ENCODE results near the gene COL4A2. TPM values are rescaled to one million over a fixed set of nuclear protein-coding genes. Genes with fewer than 3 reads are reported as not detected.

Gene COL4A2
- total RNA-seq, 1 experiment from 2014 or later = 50.0 TPM

GRCh38 chr13:110361365-110361911 is 54.4 kb downstream of the COL4A2 start:
- H3K4me3 ChIP-seq = no peak overlapping the region
- no peaks in the 10 kb centered on the region for H3K36me3 ChIP-seq
- no peaks in the 10 kb centered on the region for H3K27me3 ChIP-seq
- DNase-seq = no peak
- no peaks in the 10 kb centered on the region for H3K9me3 ChIP-seq

- Histone ChIP-seq H3K36me3 (no peaks in the 10 kb centered on the region), H3K4me3 (no peak overlapping the region), H3K27me3 (no peaks in the 10 kb centered on the region), H3K9me3 (no peaks in the 10 kb centered on the region)
- DNase-seq = no peak
Measured at GRCh38 chr13:110363010-110363409, 55.9 kb downstream of the COL4A2 start.

- no peaks in the 10 kb centered on the region for H3K36me3 ChIP-seq
- no peak overlapping the region for H3K4me3 ChIP-seq
- no peaks in the 10 kb centered on the region for H3K9me3 ChIP-seq
- DNase-seq = no peak
- no peaks in the 10 kb centered on the region for H3K27me3 ChIP-seq
Measured at GRCh38 chr13:110364081-110364480, 57.0 kb downstream of the COL4A2 start.

- DNase-seq = no peak
- no peaks in the 10 kb centered on the region for H3K9me3 ChIP-seq
- no peak overlapping the region for H3K4me3 ChIP-seq
- H3K27me3 ChIP-seq = no peaks in the 10 kb centered on the region
- no peaks in the 10 kb centered on the region for H3K36me3 ChIP-seq
Measured at GRCh38 chr13:110365876-110366275, 58.8 kb downstream of the COL4A2 start.

GRCh38 chr13:110366733-110367132 is 59.6 kb downstream of the COL4A2 start:
- no peaks in the 10 kb centered on the region for H3K9me3 ChIP-seq
- H3K27me3 ChIP-seq = no peaks in the 10 kb centered on the region
- H3K36me3 ChIP-seq = no peaks in the 10 kb centered on the region
- DNase-seq = no peak
- no peak overlapping the region for H3K4me3 ChIP-seq

- Histone ChIP-seq H3K27me3 (no peaks in the 10 kb centered on the region), H3K9me3 (no peaks in the 10 kb centered on the region), H3K4me3 (no peak overlapping the region), H3K36me3 (no peaks in the 10 kb centered on the region)
- DNase-seq = no peak
Measured at GRCh38 chr13:110367620-110368019, 60.5 kb downstream of the COL4A2 start.

- DNase-seq = no peak
- H3K36me3 ChIP-seq = no peaks in the 10 kb centered on the region
- no peak overlapping the region for H3K4me3 ChIP-seq
- H3K27me3 ChIP-seq = no peaks in the 10 kb centered on the region
- H3K9me3 ChIP-seq = no peaks in the 10 kb centered on the region
Measured at GRCh38 chr13:110368408-110368807, 61.3 kb downstream of the COL4A2 start.

GRCh38 chr13:110369400-110369799 is 62.3 kb downstream of the COL4A2 start:
- no peaks in the 10 kb centered on the region for H3K36me3 ChIP-seq
- DNase-seq = no peak
- no peaks in the 10 kb centered on the region for H3K27me3 ChIP-seq
- H3K9me3 ChIP-seq = no peaks in the 10 kb centered on the region
- H3K4me3 ChIP-seq = no peak overlapping the region

GRCh38 chr13:110371550-110372465 is 64.7 kb downstream of the COL4A2 start:
- H3K4me3 ChIP-seq = no peak overlapping the region
- H3K27me3 ChIP-seq = no peaks in the 10 kb centered on the region
- H3K9me3 ChIP-seq = no peaks in the 10 kb centered on the region
- no peak for DNase-seq
- no peaks in the 10 kb centered on the region for H3K36me3 ChIP-seq

- no peak for DNase-seq
Measured at GRCh38 chr13:110372676-110373075, 65.6 kb downstream of the COL4A2 start.

GRCh38 chr13:110373617-110374016 is 66.5 kb downstream of the COL4A2 start:
- Histone ChIP-seq H3K9me3 (no peaks in the 10 kb centered on the region), H3K36me3 (no peaks in the 10 kb centered on the region), H3K27me3 (no peaks in the 10 kb centered on the region), H3K4me3 (no peak overlapping the region)
- DNase-seq = no peak

More at GRCh38 chr13:110372676-110373075, 65.6 kb downstream of the COL4A2 start:
- no peaks in the 10 kb centered on the region for H3K9me3 ChIP-seq
- H3K4me3 ChIP-seq = no peak overlapping the region
- H3K27me3 ChIP-seq = no peaks in the 10 kb centered on the region
- no peaks in the 10 kb centered on the region for H3K36me3 ChIP-seq

- no peaks in the 10 kb centered on the region for H3K9me3 ChIP-seq
- H3K36me3 ChIP-seq = no peaks in the 10 kb centered on the region
- H3K4me3 ChIP-seq = no peak overlapping the region
- no peaks in the 10 kb centered on the region for H3K27me3 ChIP-seq
- no peak for DNase-seq
Measured at GRCh38 chr13:110374431-110375370, 67.6 kb downstream of the COL4A2 start.

- Histone ChIP-seq H3K36me3 (no peaks in the 10 kb centered on the region), H3K9me3 (no peaks in the 10 kb centered on the region), H3K27me3 (no peaks in the 10 kb centered on the region), H3K4me3 (no peak overlapping the region)
- no peak for DNase-seq
Measured at GRCh38 chr13:110376120-110376519, 69.0 kb downstream of the COL4A2 start.

- DNase-seq = no peak
- H3K36me3 ChIP-seq = no peaks in the 10 kb centered on the region
- no peaks in the 10 kb centered on the region for H3K9me3 ChIP-seq
- H3K4me3 ChIP-seq = no peak overlapping the region
- H3K27me3 ChIP-seq = no peaks in the 10 kb centered on the region
Measured at GRCh38 chr13:110377178-110377825, 70.2 kb downstream of the COL4A2 start.

- Histone ChIP-seq H3K36me3 (no peaks in the 10 kb centered on the region), H3K27me3 (no peaks in the 10 kb centered on the region), H3K4me3 (no peak overlapping the region), H3K9me3 (no peaks in the 10 kb centered on the region)
- no peak for DNase-seq
Measured at GRCh38 chr13:110377826-110378201, 70.7 kb downstream of the COL4A2 start.

- Histone ChIP-seq H3K4me3 (no peak overlapping the region), H3K9me3 (no peaks in the 10 kb centered on the region), H3K27me3 (no peaks in the 10 kb centered on the region), H3K36me3 (no peaks in the 10 kb centered on the region)
- no peak for DNase-seq
Measured at GRCh38 chr13:110379358-110379757, 72.3 kb downstream of the COL4A2 start.

Measured in MG63 (cell line).